DLD1 (cell line): ENCODE measurements around the gene NDUFB11.
"Not testable (repeated sequence)": the region's sequence is repeated elsewhere in the genome, so short reads cannot be mapped to it uniquely, and the experiment has no call there.

Source experiments
- in situ Hi-C: cut with HindIII; loops from 2 replicates; pipeline ENCODE4 v1.10.0; 2017; ENCODE audit warnings: low sequenced_read_pairs

The NDUFB11 gene

DNA sequence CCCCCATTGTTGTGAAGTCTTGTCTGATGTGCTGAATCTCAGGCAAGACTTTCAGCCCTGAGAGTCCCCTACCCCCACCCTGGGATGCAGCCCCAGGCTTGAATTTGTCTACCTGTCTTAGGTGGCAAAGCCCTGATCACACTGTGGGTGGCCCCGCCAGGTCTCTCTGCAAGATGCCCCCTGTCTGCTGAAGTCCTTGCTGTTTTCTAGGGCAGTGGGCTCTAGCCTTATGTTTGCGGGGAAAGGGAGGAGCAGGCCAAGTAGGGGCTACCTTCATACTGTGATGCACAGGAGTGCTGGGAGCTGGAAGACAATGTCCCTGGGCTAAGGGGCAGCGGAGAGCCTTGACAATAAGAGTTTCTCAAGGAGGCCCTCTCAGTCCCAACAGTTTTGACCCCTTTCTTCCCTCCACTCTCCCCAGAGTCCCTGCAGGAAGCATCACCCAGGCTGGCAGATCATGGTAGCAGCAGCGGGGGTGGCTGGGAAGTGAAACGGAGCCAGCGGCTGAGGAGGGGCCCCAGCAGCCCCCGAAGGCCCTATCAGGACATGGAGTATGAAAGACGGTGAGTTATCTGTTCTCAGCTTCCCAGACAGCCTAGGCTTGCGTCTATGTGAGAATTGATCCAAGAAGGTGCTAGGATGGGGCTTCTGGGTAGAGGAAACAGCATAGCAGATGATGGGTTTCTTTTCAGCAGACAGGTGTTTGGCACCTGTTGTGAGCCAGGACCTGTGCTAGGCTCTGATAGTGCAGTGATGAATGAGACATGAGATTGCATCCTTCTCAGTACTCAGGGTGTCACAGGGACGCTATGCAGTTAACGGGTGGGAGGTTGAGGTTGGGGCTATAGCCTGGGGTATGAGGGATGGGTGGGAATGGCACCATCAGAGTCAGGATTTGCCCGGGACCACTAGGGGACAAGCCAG, 2.7 kb upstream of the NDUFB11 start:
- in situ Hi-C loops, result no loop called here

DNA sequence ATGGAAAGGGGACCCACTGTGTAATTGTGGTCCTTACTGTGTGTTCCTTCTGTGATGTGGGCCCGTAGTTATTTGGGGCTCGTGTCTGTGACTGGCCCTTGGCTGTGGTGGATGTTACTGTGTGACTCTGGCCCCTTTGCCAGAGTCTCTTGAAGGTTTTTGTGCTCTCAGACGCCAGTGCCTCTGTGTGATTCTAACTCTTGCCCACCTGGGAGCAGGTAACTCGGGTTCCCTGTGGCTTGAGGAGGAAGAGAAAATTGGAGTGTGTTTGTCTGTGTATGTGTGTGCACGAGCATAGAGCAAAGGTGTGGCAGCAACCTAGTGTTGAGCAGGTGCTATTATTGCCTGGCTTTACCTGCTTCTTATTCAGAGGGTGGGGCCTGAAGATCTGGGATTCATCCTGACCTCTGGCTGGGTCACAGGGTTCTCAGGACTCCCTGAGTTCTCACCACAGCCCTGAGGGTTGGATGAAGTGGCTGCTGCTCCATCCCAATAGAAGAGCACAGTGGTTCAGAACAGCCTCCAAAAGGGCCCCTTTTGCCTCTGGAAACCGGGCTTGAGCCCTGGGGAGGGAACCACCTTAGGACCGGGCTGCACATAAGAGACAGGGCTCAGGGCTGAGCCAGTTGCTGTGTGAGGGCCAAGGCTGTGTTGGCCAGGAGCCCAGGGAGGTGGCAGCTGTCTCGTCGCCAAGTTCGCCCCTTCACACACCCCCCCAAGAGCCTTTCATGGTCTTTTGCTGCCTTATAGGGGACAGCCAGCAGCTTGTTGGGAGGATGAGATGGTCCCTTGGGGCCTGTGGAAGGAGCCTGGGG, 1.8 kb upstream of the NDUFB11 start:
- in situ Hi-C loops, result no loop called here

DNA sequence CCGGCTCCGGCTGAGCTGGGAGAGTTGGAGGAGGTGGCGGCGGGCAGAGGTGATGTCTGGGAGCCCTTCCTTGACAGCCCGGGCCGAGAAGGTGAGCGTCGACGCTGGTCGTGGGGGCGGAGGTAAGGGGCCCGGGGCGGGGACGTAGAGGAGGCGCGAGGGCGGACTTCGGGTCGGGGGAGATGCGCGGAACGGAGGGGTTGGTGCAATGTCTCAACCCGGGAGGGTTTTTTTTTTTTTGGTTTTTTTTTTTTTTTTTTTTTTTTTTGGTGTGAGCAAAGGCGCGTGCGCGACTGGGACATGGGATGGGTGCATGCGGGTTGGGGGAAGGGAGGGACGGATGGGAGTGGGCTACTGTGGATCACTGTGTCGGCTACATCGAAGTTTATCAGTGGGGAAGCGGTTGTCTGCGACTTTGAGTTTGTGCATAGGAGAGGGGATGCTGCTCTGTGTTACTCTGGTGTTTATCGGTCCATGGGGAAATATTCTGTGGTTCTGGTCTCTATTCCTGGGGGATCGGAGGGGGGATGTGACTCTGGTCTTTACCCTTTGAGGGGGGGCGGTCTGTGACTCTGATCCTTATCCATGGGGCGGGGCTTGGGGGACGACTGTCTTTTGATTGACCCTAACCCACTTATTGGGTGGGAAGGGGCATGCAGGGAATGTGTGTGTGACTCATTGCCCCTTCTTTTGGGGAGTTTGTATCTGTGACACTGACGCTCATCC, 1.1 kb upstream of the NDUFB11 start:
- in situ Hi-C loops, result no loop called here

DNA sequence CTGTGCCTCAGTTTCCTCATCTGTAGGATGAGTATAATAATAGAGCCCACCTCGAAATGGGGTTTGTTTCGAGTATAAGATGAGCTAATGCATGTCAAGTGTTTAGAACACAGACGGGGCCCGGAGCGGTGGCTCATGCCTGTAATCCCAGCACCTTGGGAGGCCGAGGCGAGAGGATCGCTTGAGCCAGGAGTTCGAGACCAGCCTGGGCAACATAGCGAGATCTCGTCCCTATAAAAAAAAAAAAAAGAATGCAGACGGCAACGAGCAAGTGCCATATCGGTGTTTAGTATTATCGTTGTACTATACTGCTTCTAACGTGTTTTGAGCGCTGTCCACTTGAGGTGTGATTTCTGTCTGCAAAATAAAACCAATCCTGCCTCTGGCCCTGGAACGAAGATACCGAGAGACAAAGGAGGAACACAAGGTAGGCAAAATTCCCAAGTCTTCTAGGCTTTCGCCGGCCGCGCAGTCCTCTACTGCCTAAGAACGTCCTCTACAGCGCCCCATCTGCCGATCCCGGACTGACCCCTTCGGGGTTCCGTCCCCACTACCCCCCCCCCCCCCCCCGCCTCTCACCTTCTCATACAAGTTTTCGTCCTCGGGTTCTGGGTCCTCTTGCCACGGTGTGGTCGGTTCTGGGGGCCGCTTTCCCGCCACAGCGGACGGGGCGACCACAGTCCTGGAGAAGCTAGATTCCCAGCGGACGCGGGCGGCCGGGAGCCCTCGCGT, 442 bp downstream of the NDUFB11 start:
- in situ Hi-C loops, result no loop called here

DNA sequence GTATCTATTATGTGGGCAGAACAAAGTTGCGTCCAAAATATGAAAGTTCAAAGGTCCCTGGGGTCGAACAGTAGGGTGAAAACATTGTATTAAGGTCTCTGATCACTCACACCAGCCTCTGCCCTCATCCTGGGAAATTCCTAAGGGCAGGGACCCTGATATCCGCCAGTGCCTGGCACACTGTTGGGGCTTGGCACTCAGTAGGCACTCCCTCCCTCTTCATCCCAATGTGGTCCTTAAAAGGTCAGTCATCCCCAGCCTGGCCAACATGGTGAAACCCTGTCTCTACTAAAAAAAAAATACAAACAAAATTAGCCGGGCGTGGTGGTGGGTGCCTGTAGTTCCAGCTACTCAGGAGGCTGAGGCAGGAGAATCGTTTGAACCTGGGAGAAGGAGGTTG, 6.3 kb downstream of the NDUFB11 start:
- in situ Hi-C loops, result no loop called here

DNA sequence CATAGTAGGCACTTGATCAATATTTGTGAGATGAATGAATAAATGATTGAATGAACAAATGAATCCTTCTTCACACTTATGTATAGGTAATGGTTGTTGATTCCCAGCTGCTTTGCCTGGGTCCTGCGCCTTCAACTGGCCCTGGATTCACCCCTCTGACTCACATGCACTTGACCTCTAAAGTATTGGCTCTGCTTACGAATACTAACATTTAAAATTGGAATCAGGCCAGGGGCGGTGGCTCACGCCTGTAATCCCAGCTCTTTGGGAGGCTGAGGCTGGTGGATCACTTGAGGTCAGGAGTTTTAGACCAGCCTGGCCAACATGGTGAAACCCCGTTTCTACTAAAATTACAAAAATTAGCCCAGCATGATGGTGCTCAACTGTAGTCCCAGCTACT, 8.9 kb downstream of the NDUFB11 start:
- in situ Hi-C loops, result not testable (repeated sequence)

DNA sequence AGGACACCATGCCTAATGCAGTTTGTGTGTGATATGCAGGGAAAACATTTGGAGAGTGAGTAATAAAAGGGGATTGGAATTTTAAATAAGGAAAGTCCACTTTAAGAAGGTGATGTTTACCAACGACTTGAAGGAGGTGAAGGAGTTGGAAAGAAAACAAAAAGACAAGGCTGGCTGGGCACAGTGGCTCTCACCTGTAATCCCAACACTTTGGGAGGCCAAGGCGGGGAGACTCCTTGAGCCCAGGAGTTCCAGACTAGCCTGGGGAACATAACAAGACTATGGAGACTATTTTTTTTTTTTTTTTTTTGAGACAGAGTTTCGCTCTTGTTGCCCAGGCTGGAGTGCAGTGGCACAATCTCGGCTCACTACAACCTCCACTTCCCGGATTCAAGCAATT, 11.0 kb downstream of the NDUFB11 start:
- in situ Hi-C loops, result no loop called here

DNA sequence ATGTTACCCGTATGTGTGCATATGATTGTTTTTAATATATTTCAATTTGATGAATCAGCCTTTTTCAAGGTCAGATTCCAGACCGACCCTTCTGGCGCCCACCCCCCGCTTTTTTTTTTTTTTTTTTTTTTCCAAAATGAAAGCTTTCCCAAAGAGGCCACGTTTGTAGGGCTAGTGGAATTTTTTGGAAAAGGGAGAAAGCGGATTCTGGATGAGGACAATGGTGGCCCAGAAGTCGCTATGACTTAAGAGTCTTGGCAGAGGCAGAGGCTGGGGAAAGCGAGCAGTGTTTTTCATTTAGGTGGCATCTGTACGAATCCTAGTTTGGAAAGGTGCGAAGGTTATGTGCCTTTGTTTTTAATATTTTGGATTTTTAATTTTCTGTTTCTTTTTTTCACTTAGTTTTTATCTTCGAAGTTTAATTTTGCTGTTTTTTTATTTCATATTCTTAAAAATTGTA, 14.6 kb downstream of the NDUFB11 start:
- in situ Hi-C loops, result no loop called here

DNA sequence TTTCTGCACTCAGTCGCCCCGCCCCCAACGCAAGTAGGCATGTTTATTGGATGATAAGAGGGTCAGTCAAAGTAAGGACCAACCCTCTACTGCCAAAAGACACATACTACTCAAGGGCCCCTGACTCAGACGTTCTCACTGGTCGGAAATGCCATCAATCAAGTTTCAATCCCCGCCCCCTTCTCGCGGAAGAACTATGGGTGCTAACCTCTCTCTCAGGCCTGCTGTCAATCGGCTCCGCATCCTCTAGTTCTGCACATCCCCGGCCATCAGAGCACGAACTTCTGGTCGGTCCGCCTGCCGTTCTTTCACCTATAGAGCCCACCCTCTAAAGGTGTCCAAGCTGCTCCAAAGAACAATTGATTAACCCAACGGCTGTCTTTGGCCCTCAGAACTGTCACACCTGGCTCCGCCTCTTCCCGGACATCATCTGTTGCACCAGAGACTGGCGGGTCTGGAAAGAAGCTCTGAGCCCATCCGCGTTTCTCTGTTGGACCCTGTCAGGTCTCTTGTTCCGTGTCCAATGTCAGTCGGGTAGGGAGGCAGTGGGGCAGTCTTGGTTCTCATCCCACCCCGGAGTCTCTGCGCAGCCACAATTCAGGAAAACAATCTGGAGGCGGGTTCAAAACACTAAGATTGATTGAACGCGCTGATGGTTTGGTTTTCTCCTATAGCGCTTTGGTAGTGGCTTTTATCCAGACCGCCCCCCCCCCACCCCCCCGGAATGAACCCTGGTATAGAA, 15.2 kb downstream of the NDUFB11 start:
- in situ Hi-C loops, result no loop called here

DNA sequence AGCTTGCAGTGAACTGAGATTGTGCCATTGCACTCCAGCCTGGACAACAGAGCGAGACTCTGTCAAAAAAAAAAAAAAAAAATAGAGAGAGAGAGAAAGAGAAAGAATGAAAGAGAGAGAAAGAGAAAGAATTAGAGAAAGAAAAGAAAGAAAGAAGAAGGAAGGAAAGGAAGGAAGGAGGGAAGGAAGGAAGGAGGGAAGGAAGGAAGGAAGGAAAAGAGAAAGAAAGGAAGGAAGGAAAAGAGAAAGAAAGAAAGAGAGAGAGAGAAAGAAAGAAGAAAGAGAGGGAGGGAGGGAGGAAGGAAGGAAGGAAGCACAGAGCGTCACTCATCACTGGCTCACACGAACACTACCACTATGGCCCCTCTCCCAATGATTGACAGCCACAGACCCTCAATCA, 20.0 kb downstream of the NDUFB11 start:
- in situ Hi-C loops, result not testable (repeated sequence)

DNA sequence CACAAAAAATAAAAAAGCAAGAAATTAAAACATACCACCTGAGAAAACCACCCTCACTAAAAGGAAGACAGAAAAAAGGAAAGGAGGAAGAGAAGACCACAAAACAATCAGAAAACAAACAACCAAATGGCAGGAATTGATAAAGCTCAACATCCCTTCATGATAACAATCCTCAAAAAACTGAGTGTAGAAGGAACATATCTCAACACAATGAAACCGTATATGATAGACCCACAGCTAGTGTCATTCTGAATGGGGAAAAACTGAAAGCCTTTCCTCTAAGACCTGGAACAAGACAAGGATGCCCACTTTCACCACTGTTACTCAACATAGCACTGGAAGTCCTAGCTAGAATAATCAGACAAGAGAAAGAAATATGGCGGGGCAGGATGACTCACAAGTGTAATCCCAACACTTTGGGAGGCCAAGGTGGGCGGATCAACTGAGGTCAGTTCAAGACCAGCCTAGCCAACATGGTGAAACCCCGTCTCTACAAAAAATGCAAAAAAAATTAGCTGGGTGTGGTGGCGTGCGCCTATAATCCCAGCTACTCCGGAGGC, 27.9 kb downstream of the NDUFB11 start:
- in situ Hi-C loops, result not testable (repeated sequence)

DNA sequence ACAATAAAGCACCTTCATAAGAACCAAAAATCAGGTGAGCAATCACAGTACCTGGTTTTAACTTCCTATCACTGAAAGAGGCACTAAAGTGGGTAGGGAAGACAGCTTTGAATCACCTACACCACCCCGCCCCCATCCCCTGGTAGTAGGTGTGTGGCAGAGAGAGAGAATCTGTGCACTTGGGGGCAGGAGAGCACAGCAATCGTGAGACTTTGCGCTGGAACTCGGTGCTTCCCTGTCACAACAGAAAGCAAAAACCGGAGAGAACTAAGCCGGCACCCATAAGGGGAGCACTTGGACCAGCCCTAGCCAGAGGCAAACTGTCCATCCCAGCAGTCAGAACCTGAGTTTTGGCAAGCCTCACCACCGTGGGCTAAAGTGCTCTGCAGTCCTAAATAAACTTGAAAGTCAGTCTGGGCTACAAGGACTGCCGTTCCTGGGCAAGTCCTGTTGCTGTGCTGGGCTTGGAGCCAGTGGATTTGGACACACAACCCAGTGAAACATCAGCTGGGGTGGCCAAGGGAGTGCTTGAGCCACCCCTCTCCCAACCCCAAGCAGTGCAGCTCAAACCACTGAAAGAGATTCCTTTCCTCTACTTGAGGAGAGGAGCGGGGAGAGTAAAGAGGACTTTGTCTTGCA, 32.1 kb downstream of the NDUFB11 start:
- in situ Hi-C loops, result no loop called here

DNA sequence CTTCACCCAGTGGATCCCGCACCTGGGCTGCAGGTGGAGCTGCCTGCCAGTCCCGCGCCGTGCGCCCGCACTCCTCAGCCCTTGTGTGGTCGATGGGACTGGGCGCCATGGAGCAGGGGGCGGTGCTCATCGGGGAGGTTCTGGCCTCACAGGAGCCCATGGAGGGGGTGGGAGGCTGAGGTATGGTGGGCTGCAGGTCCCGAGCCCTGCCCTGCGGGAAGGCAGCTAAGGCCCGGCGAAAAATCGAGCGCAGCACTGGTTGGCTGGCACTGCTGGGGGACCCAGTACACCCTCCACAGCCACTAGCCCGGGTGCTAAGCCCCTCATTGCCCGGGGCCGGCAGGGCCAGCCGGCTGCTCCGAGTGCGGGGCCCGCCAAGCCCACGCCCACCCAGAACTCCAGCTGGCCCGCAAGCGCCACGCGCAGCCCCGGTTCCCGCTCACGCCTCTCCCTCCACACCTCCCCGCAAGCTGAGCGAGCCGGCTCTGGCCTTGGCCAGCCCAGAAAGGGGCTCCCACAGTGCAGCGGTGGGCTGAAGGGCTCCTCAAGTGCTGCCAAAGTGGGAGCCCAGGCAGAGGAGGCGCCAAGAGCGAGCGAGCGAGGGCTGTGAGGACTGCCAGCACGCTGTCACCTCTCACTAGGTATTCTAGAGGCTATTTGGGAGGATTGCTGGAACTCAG, 33.4 kb downstream of the NDUFB11 start:
- in situ Hi-C loops, result not testable (repeated sequence)

DNA sequence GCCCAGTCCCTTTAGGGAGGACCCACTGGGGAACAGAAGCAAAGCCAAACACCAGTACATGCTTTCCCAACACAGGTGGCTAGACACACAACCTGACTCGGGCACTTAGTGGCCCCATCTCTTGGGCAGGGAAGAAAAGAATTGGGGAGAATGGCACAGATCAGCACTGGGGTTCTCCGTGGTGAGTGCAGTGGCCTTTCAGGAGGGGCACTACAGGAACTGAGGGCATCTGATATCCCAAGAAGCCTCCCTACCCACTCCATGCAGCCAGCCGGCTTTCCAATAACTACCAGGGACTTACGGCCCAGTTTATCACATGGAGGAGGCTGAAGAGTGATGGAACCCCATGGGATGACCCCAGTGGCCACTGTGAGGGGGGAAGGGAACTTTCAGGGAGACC, 43.3 kb downstream of the NDUFB11 start:
- in situ Hi-C loops, result no loop called here

DNA sequence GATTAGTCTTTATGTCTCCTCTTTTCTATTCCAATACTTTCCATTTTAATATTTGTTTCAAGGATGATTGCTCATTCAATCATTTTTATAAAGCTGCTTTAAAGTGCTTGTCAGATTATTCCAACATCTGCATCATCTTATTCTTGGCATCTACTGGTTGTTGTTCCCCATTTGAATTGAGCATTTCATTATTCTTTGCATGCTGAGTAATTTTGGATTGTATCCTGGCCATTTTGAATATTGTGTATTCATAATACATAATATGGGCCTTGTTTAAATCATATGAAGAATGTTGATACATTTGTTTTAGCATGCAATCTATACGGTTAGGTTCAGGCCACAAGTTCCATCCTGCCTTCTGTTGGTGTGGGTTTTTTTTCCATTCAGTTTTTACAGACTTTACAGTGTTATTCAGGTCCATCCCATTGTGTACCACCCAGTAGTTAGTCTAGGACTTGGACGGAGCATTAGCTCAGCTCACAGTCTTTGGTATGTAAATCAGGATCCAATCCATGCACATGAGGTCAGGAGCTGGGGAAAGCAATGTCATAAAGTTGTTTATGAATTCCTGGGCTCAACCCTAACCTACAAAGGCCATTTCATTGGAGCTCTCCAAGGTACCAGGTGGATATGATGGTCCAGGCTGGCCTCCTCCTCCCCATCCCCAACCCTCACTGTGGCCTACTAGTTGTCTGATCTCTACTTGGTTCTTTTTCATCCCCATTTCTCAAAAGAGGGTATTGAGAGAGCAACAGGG, 46.0 kb downstream of the NDUFB11 start:
- in situ Hi-C loops, result no loop called here

DNA sequence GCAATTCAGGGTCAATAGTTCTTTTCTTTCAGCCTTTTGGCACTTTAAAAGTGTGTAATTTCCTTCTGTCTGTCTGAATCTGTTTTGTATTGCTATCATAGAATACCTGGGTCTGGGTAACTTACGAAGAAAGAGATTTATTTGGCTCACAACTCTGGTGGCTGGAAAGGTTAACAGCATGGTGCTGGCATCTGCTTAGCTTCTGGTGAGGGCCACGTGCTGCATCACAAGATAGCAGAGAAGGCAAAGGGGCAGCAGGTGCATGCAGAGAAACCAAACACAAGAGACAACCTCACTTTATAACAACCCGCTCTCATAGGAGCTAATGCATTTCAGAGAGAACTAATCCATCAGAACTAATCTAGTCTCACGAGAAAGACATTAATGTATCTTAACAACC, 47.5 kb downstream of the NDUFB11 start:
- in situ Hi-C loops, result no loop called here

DNA sequence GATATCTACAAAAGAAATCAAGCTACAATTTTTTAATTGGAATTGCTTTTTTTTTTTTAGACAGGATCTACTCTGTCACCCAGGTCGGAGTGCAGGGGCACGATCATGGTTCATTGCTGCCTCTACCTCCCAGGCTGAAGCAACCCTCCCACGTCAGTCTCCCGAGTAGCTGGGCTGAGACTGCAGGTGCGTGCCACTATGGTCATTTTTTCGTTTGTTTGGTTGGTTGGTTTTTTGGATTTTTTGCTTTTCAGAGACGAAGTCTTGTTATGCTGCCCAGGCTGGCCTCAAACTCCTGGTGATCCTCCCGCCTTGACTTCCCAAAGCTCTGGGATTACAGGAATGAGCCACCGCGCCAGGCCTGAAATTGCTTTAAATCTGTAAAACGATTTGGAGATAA, 50.6 kb downstream of the NDUFB11 start:
- in situ Hi-C loops, result no loop called here

DNA sequence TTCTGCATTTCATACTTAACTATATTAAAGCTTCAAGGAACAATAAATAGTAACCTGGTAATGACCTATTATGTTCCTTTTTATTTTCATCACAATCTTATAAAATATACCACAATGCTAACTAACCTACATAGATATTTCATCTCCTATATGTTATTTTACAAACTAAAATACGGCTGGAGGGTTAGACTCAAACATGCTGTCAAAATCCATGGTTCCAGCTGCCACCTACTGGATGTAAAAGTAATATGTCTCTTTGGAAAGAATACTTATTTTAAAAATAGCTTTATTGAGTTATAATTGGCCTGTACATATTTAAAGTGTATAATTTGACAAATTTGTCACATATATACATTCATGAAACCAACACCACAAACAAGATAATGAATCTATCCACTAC, 51.3 kb downstream of the NDUFB11 start:
- in situ Hi-C loops, result no loop called here
